ENCODE results near the gene ARHGEF12.

GRCh38 chr11:120518356-120518755 lies 182.1 kb downstream of the ARHGEF12 start:
- TF ChIP-seq, protein P1, sequence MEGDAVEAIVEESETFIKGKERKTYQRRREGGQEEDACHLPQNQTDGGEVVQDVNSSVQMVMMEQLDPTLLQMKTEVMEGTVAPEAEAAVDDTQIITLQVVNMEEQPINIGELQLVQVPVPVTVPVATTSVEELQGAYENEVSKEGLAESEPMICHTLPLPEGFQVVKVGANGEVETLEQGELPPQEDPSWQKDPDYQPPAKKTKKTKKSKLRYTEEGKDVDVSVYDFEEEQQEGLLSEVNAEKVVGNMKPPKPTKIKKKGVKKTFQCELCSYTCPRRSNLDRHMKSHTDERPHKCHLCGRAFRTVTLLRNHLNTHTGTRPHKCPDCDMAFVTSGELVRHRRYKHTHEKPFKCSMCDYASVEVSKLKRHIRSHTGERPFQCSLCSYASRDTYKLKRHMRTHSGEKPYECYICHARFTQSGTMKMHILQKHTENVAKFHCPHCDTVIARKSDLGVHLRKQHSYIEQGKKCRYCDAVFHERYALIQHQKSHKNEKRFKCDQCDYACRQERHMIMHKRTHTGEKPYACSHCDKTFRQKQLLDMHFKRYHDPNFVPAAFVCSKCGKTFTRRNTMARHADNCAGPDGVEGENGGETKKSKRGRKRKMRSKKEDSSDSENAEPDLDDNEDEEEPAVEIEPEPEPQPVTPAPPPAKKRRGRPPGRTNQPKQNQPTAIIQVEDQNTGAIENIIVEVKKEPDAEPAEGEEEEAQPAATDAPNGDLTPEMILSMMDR (IDR thresholded peaks at IDR 0.05), result no peak
- TF ChIP-seq ZFX (IDR thresholded peaks at IDR 0.05; ENCODE audit: borderline replicate concordance), result no peak

Measured in 22Rv1 (cell line).